ENCODE results near the gene BEAN1. TPM values are rescaled to one million over a fixed set of nuclear protein-coding genes. Genes with fewer than 3 reads are reported as not detected.

BEAN1 gene
- polyA plus RNA-seq, 1 donor from 2014 or later = 0.16 TPM

GRCh38 chr16:66378741-66379570 is 48.1 kb upstream of the BEAN1 start:
- H4K20me1 ChIP-seq (ENCODE audit: insufficient read depth) = no peaks in the 10 kb centered on the region
- no peaks in the 10 kb centered on the region for H3K27me3 ChIP-seq (ENCODE audit: insufficient read depth, low read depth, low read length)
- no peaks in the 10 kb centered on the region for H3F3A ChIP-seq (ENCODE audit: insufficient read depth, low read length, poor library complexity, severe bottlenecking)
- no peaks in the 10 kb centered on the region for H3K36me3 ChIP-seq (ENCODE audit: insufficient read depth, low read length)
- TF ChIP-seq CTCF (IDR thresholded peaks at IDR 0.05; ENCODE audit: poor library complexity, severe bottlenecking) (no peak), MXI1 (conservative IDR thresholded peaks at IDR 0.05; ENCODE audit: poor library complexity, severe bottlenecking) (no peak), SMC3 (conservative IDR thresholded peaks at IDR 0.05; ENCODE audit: poor library complexity) (no peak), REST (IDR thresholded peaks at IDR 0.05; ENCODE audit: borderline replicate concordance) (no peak), RAD21 (conservative IDR thresholded peaks at IDR 0.05) (no peak), EZH2 (IDR thresholded peaks at IDR 0.05; ENCODE audit: borderline replicate concordance, insufficient read depth, low read length, poor library complexity, severe bottlenecking) (no peak), POLR2AphosphoS5 (IDR thresholded peaks at IDR 0.05) (no peak), EP300 (conservative IDR thresholded peaks at IDR 0.05; ENCODE audit: poor library complexity, severe bottlenecking) (no peak), TAF1 (IDR thresholded peaks at IDR 0.05; ENCODE audit: low read depth) (no peak)
- H3K9me2 ChIP-seq (ENCODE audit: insufficient read depth, low read length) = no peaks in the 10 kb centered on the region
- H3K9me3 ChIP-seq (ENCODE audit: low read length) = no peaks in the 10 kb centered on the region
- H3K4me2 ChIP-seq (ENCODE audit: low read length) = no peak overlapping the region
- no peak overlapping the region for H2AFZ ChIP-seq (ENCODE audit: low read depth, low read length)
- H3K27ac ChIP-seq (ENCODE audit: low read length) = no peak overlapping the region
- H3K79me2 ChIP-seq (replicated peaks; ENCODE audit: insufficient read depth, low read length) = no peaks in the 10 kb centered on the region
- no peak overlapping the region for H3K9ac ChIP-seq (ENCODE audit: low read length)
- H3K4me3 ChIP-seq (ENCODE audit: low read length) = no peak overlapping the region

- Histone ChIP-seq H3K79me2 (replicated peaks; ENCODE audit: insufficient read depth, low read length) (no peaks in the 10 kb centered on the region), H3F3A (ENCODE audit: insufficient read depth, low read length, poor library complexity, severe bottlenecking) (no peaks in the 10 kb centered on the region), H3K36me3 (ENCODE audit: insufficient read depth, low read length) (no peaks in the 10 kb centered on the region), H3K9me3 (ENCODE audit: low read length) (no peaks in the 10 kb centered on the region), H3K27ac (ENCODE audit: low read length) (no peak overlapping the region), H3K4me3 (ENCODE audit: low read length) (no peak overlapping the region), H3K9me2 (ENCODE audit: insufficient read depth, low read length) (no peaks in the 10 kb centered on the region), H4K20me1 (ENCODE audit: insufficient read depth) (no peaks in the 10 kb centered on the region), H3K9ac (ENCODE audit: low read length) (no peak overlapping the region), H3K27me3 (ENCODE audit: insufficient read depth, low read depth, low read length) (no peaks in the 10 kb centered on the region), H3K4me2 (ENCODE audit: low read length) (no peak overlapping the region), H2AFZ (ENCODE audit: low read depth, low read length) (no peak overlapping the region)
- TF ChIP-seq CTCF (IDR thresholded peaks at IDR 0.05; ENCODE audit: poor library complexity, severe bottlenecking) (no peak), POLR2AphosphoS5 (IDR thresholded peaks at IDR 0.05) (no peak), EP300 (conservative IDR thresholded peaks at IDR 0.05; ENCODE audit: poor library complexity, severe bottlenecking) (no peak), EZH2 (IDR thresholded peaks at IDR 0.05; ENCODE audit: borderline replicate concordance, insufficient read depth, low read length, poor library complexity, severe bottlenecking) (no peak), TAF1 (IDR thresholded peaks at IDR 0.05; ENCODE audit: low read depth) (no peak), RAD21 (conservative IDR thresholded peaks at IDR 0.05) (no peak)
Observed at GRCh38 chr16:66379571-66379941, 47.5 kb upstream of the BEAN1 start.
